HepG2 (cell line): ENCODE results near the gene MTMR8. TPM values are rescaled to one million over a fixed set of nuclear protein-coding genes. Genes with fewer than 3 reads are reported as not detected.

Source experiments
- ATAC-seq: fragments of 200-7000 bp; cut with Tn5 transposase; 3 replicates; pipeline ENCODE4 v1.9.1; 2020; ENCODE audit warnings: mild to moderate bottlenecking, moderate library complexity
- BruUV-seq: library from RNA; stranded (reverse); fragments of 400-500 nt; replicated peaks from 2 replicates; lab custom pipeline; 2021; lab: Mats Ljungman, UMichigan
- CTCF ChIA-PET: fragments of 300-600 bp; formaldehyde crosslinking; extraction: SDS; loops from one replicate; lab custom pipeline; 2021; ENCODE audit warnings: low total read pairs, inconsistent platforms, low intra/inter-chr PET ratio; lab: Yijun Ruan, JAX
- POLR2A ChIA-PET: fragments of 350-600 bp; sonication (Branson Sonifier 250); formaldehyde crosslinking; loops from one replicate; lab custom pipeline; 2020; ENCODE audit warnings: antibody characterized with exemption, inconsistent platforms; lab: Yijun Ruan, JAX
- DNase-seq: peaks from one replicate; pipeline ENCODE4 v3.0.0-alpha.2; 2015; ENCODE audit warnings: low spot score
- FAIRE-seq: peaks from 3 replicates; lab custom pipeline; 2011; peaks lifted over from hg19 to GRCh38; lab: Jason Lieb, UNC
- H2AFZ ChIP-seq: one replicate; pipeline ENCODE4 v1.6.1; 2011; ENCODE audit warnings: low read length, inconsistent platforms
- H3K27ac ChIP-seq: fragments of 300-600 bp; 3 replicates; pipeline ENCODE4 v1.8.0; 2011; ENCODE audit warnings: mixed run types, mild to moderate bottlenecking, mixed read lengths, low read length, inconsistent platforms; ENCODE audit not compliant: insufficient read depth; ENCODE audit errors: extremely low read length
- H3K27me3 ChIP-seq, 2 experiments: fragments of 200-600 bp in 1 of 2; 2 replicates in 1 of 2; 3 replicates in 1 of 2; pipeline versions ENCODE4 v1.6.0 to v1.8.0; 2011; ENCODE audit warnings: low read length in 2 of 2, mild to moderate bottlenecking in 2 of 2, moderate library complexity in 2 of 2, inconsistent platforms in 1 of 2; ENCODE audit not compliant: insufficient read depth in 2 of 2, control insufficient read depth in 1 of 2
- H3K36me3 ChIP-seq, 2 experiments: fragments of 200-600 bp in 1 of 2; replicated peaks in 1 of 2; 2 replicates in 1 of 2; 3 replicates in 1 of 2; pipeline versions ENCODE4 v1.5.1 to v1.8.0; 2011; ENCODE audit warnings: low read length in 2 of 2, inconsistent platforms in 1 of 2; ENCODE audit not compliant: insufficient read depth in 2 of 2, control insufficient read depth in 1 of 2
- H3K4me1 ChIP-seq: 2 replicates; pipeline ENCODE4 v1.5.1; 2012; ENCODE audit warnings: low read length, inconsistent platforms; ENCODE audit not compliant: insufficient read depth
- H3K4me2 ChIP-seq: 2 replicates; pipeline ENCODE4 v1.6.0; 2011; ENCODE audit warnings: low read depth, low read length, inconsistent platforms
- H3K4me3 ChIP-seq, 3 experiments: fragments of 200-600 bp in 1 of 3; sonication (generic), shearing (Covaris generic) in 1 of 3; replicated peaks in 1 of 3; 2 replicates each; pipeline ENCODE4 v1.5.1; 2011 to 2016; ENCODE audit warnings: low read length in 3 of 3, inconsistent platforms in 2 of 3, low read depth in 2 of 3, mild to moderate bottlenecking in 2 of 3, control low read depth in 1 of 3, mixed read lengths in 1 of 3; ENCODE audit not compliant: insufficient read depth in 1 of 3
- H3K79me2 ChIP-seq: one replicate; pipeline ENCODE4 v1.6.1; 2011; ENCODE audit warnings: low read length, inconsistent platforms; ENCODE audit not compliant: insufficient read depth
- H3K9ac ChIP-seq: 2 replicates; pipeline ENCODE4 v1.6.0; 2011; ENCODE audit warnings: mild to moderate bottlenecking, low read depth, low read length, inconsistent platforms; ENCODE audit not compliant: insufficient read depth
- H3K9me3 ChIP-seq: 2 replicates; pipeline ENCODE4 v1.5.1; 2012; ENCODE audit warnings: mild to moderate bottlenecking, low read length
- H4K20me1 ChIP-seq: 2 replicates; pipeline ENCODE4 v1.6.0; 2011; ENCODE audit warnings: inconsistent platforms, mild to moderate bottlenecking, low read length, moderate library complexity; ENCODE audit not compliant: insufficient read depth
- ELF1 ChIP-seq: sonication (generic); formaldehyde crosslinking; IDR thresholded peaks from 2 replicates; pipeline ENCODE4 v1.4.0; 2020; ENCODE audit warnings: missing genetic modification reagents
- HMGXB4 ChIP-seq, 2 experiments: sonication (generic) in 1 of 2; formaldehyde crosslinking in 1 of 2; IDR thresholded peaks; 2 replicates each; pipeline versions ENCODE4 v1.4.0 to v1.6.1; 2018 to 2020; ENCODE audit warnings: missing genetic modification reagents in 2 of 2, borderline replicate concordance in 1 of 2, low read depth in 1 of 2, mild to moderate bottlenecking in 1 of 2, missing biosample characterization in 1 of 2
- KAT7 ChIP-seq: IDR thresholded peaks from 2 replicates; pipeline ENCODE4 v1.6.1; 2018; ENCODE audit warnings: borderline replicate concordance, missing compliant biosample characterization
- KLF9 ChIP-seq: IDR thresholded peaks from 2 replicates; pipeline ENCODE4 v1.6.1; 2016; ENCODE audit warnings: low read depth
- PRDM10 ChIP-seq: sonication (generic); formaldehyde crosslinking; IDR thresholded peaks from 2 replicates; pipeline ENCODE4 v1.4.0; 2020; ENCODE audit warnings: low read depth, missing genetic modification reagents
- PRDM4 ChIP-seq: sonication (generic); formaldehyde crosslinking; IDR thresholded peaks from 2 replicates; pipeline ENCODE4 v1.9.0; 2021; ENCODE audit warnings: missing genetic modification reagents, borderline replicate concordance
- ZNF766 ChIP-seq: sonication (generic); formaldehyde crosslinking; IDR thresholded peaks from 2 replicates; pipeline ENCODE4 v1.5.0; 2020; ENCODE audit warnings: missing genetic modification reagents, borderline replicate concordance
- ZNF776 ChIP-seq: sonication (generic); formaldehyde crosslinking; IDR thresholded peaks from 2 replicates; pipeline ENCODE4 v1.4.0; 2020; ENCODE audit warnings: mild to moderate bottlenecking, missing genetic modification reagents
- ZNF891 ChIP-seq: sonication (generic); formaldehyde crosslinking; IDR thresholded peaks from 2 replicates; pipeline ENCODE4 v1.5.0; 2020; ENCODE audit warnings: mild to moderate bottlenecking, missing genetic modification reagents
- WGBS: methylation state at CpG from one replicate; pipeline ENCODE4 v1.1.6; 2017; ENCODE audit warnings: low lambda C conversion rate; 5-methylcytosine and 5-hydroxymethylcytosine counted together
- in situ Hi-C: cut with HindIII; loops from 2 replicates; pipeline ENCODE4 v1.10.0; 2017; ENCODE audit warnings: low pct_unique_long_range_greater_than_20kb; ENCODE audit not compliant: extremely low pct_ligation_motif_present
- intact Hi-C: fragments of 100-400 bp; cut with micrococcal nuclease; formaldehyde crosslinking; loops from one replicate; pipeline ENCODE4 v1.10.0; 2022; ENCODE audit not compliant: unreplicated experiment
- polyA plus RNA-seq, 8 experiments: library from polyadenylated mRNA; depleted of rRNA in 3 of 8; stranded (reverse) in 7 of 8; unstranded in 1 of 8; fragments of >200 nt; fragmentation: Illumina TruSeq in 4 of 8; extraction: Trizol in 4 of 8; gene quantifications; 2 replicates each; pipeline versions ENCODE4 v1.2.1 to v1.2.3, GENCODE V29; 2011 to 2016; ENCODE audit warnings: low read depth in 4 of 8, missing spikeins in 1 of 8, mixed read lengths in 1 of 8; ENCODE audit not compliant: insufficient read depth in 1 of 8
- total RNA-seq, 5 experiments: library from RNA; depleted of rRNA; stranded (reverse); fragments of >200 nt; fragmentation: Illumina TruSeq; extraction: Trizol; gene quantifications; 2 replicates each; pipeline ENCODE4 v1.2.3, GENCODE V29; 2016; ENCODE audit warnings: low read depth in 1 of 5

Gene MTMR8
- total and polyA plus RNA-seq, 2 of the 13 experiments (the other 11 are each of a cell fraction or from before 2014, with no cell fraction given) = 0.31 TPM; not detected in 1

- intact Hi-C loops (no loop called here), in situ Hi-C loops (no loop called here)
- no peaks in the 10 kb centered on the region for H3K4me1 ChIP-seq
- H3K36me3 ChIP-seq = no peaks in the 10 kb centered on the region
- H3K27ac ChIP-seq = no peak overlapping the region
- ATAC-seq (no peak), FAIRE-seq (no peak), DNase-seq (no peak)
- H2AFZ ChIP-seq = no peak overlapping the region
- ChIA-PET POLR2A (no interaction called here), CTCF (no interaction called here)
- H4K20me1 ChIP-seq = no peaks in the 10 kb centered on the region
- H3K4me3 ChIP-seq = no peak overlapping the region
- H3K27me3 ChIP-seq = no peaks in the 10 kb centered on the region
- 71% methylated on average over 7 of the region's 7 CpGs for WGBS
- H3K4me2 ChIP-seq = no peak overlapping the region
- BruUV-seq = no TSS peak
- TF ChIP-seq ELF1 (no peak), KAT7 (CRISPR knock-in tag) (no peak), ZNF766 (CRISPR knock-in tag) (no peak), ZNF776 (no peak), PRDM10 (CRISPR knock-in tag) (no peak), PRDM4 (CRISPR knock-in tag) (no peak), ZNF891 (no peak), HMGXB4 (CRISPR knock-in tag; IDR thresholded peaks at IDR 0.05; ENCODE audit: borderline replicate concordance in 1 of 2, low read depth in 1 of 2) (no peak), KLF9 (no peak)
- H3K9me3 ChIP-seq = no peaks in the 10 kb centered on the region
- no peak overlapping the region for H3K9ac ChIP-seq
- H3K79me2 ChIP-seq = no peaks in the 10 kb centered on the region
These were observed 88.5 kb downstream of the MTMR8 start for GRCh38 chrX:64306712-64307111.
